H1 (cell line): ENCODE measurements around the gene TMEM132A. TPM values are rescaled to one million over a fixed set of nuclear protein-coding genes. Genes with fewer than 3 reads are reported as not detected.

Source experiments
- CHD2 ChIP-seq: IDR thresholded peaks from 2 replicates; pipeline ENCODE4 v1.6.1; 2012; ENCODE audit warnings: low read length, improper control_type of control experiment
- HDAC2 ChIP-seq, 2 experiments: fragments of 300-600 bp in 1 of 2; sonication (generic) in 1 of 2; IDR thresholded peaks; 2 replicates each; pipeline ENCODE4 v1.6.1; 2011 to 2012; ENCODE audit warnings: low read depth in 2 of 2, low read length in 2 of 2, mild to moderate bottlenecking in 2 of 2, moderate library complexity in 2 of 2, borderline replicate concordance in 1 of 2, inconsistent platforms in 1 of 2
- POLR2A ChIP-seq, 2 experiments: IDR thresholded peaks; 1 replicate in 1 of 2; 2 replicates in 1 of 2; pipeline ENCODE4 v1.6.1; 2011; ENCODE audit warnings: low read depth in 2 of 2, low read length in 2 of 2, mild to moderate bottlenecking in 2 of 2; ENCODE audit errors: control extremely low read depth in 1 of 2
- RNF2 ChIP-seq: fragments of 200-900, 300-1000 bp; sonication (generic); IDR thresholded peaks from 2 replicates; pipeline ENCODE4 v1.7.1; 2016; ENCODE audit warnings: borderline replicate concordance, low read depth, mild to moderate bottlenecking, antibody characterized with exemption, low read length; ENCODE audit not compliant: poor library complexity, severe bottlenecking; ENCODE audit errors: missing control alignments
- SP1 ChIP-seq: IDR thresholded peaks from 2 replicates; pipeline ENCODE4 v1.6.1; 2011; ENCODE audit warnings: low read depth, low read length
- SP4 ChIP-seq: IDR thresholded peaks from 2 replicates; pipeline ENCODE4 v1.6.1; 2012; ENCODE audit warnings: low read length, inconsistent platforms
- polyA plus RNA-seq, 7 experiments: library from polyadenylated mRNA; depleted of rRNA in 3 of 7; stranded (reverse) in 5 of 7; unstranded in 2 of 7; fragments of >200 nt in 5 of 7; fragments of 200-250 nt in 2 of 7; gene quantifications; 1 replicate in 5 of 7; 2 replicates in 1 of 7; 4 replicates in 1 of 7; pipeline versions ENCODE4 v1.2.1 to v1.2.3, GENCODE V29; 2011 to 2013; ENCODE audit warnings: missing spikeins in 2 of 7, mixed read lengths in 2 of 7
- total RNA-seq: library from RNA; stranded (reverse); fragmentation: NEBNext Ultra II Directional; extraction: Animal tissue kit (Norgen Biotek cat#: 25700); gene quantifications from 2 replicates; pipeline ENCODE4 v1.2.1, GENCODE V29; 2021
- TF ChIP-seq, protein P1 (sequence below): IDR thresholded peaks from 2 replicates; pipeline ENCODE4 v1.6.1; 2011; ENCODE audit warnings: low read depth, mild to moderate bottlenecking, low read length; ENCODE audit not compliant: insufficient read depth

Gene TMEM132A
- total and polyA plus RNA-seq, 2 of the 8 experiments (the other 6 are each of a cell fraction or from before 2014, with no cell fraction given), result 46.6 to 97.9 TPM

DNA sequence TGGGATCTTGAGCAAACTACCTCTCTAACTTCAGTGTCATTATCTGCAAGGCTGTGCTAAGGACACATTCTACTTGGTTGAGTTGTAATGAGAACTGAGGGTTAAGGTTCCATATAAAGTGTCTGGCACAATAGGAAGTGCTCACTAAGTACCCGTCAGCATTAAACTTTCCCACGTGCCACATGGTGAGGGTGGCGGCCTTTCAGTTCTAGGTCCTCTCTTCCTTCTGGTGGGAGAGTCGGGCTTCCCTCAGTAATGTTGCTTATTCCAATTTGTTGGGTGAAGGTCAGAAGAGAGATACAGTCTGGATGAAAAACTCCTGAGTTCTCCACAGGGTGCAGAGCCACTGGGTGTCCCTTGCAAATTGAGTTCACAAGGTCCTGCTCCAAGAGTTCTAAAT lies 42.6 kb downstream of the TMEM132A start (continued):
- no peak for TF ChIP-seq CHD2
- TF ChIP-seq SP4, result no peak
- no peak for TF ChIP-seq RNF2
- TF ChIP-seq, protein P1, sequence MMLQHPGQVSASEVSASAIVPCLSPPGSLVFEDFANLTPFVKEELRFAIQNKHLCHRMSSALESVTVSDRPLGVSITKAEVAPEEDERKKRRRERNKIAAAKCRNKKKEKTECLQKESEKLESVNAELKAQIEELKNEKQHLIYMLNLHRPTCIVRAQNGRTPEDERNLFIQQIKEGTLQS, result no peak
- TF ChIP-seq SP1, result no peak
- no peak for TF ChIP-seq POLR2A (IDR thresholded peaks at IDR 0.05; ENCODE audit: control extremely low read depth in 1 of 2, low read depth in 2 of 2, low read length in 2 of 2)
- no peak for TF ChIP-seq HDAC2 (IDR thresholded peaks at IDR 0.05; ENCODE audit: borderline replicate concordance in 1 of 2, low read depth in 2 of 2, low read length in 2 of 2)
- TF ChIP-seq, all 59 proteins: peak for 0
